Sigmoid colon (tissue), 7 donors: Measurements from ENCODE around the gene DCUN1D1. TPM values are rescaled to one million over a fixed set of nuclear protein-coding genes. Genes with fewer than 3 reads are reported as not detected.

Experiments used
- DNase-seq: peaks from one replicate; pipeline ENCODE4 v3.0.0-alpha.2; 2019
- H3K27ac ChIP-seq, 4 donors: fragments of 200-600 bp; sonication (generic); one replicate each; pipeline ENCODE4 v1.5.1; 2016 to 2019; ENCODE audit warnings: mild to moderate bottlenecking in 1 of 4
- H3K27me3 ChIP-seq, 3 donors: fragments of 200-600 bp; sonication (generic); one replicate each; pipeline ENCODE4 v1.5.1; 2019; ENCODE audit warnings: mild to moderate bottlenecking in 1 of 3
- H3K36me3 ChIP-seq, 4 donors: fragments of 200-600 bp; sonication (generic); one replicate each; pipeline ENCODE4 v1.5.1; 2016 to 2019
- H3K4me1 ChIP-seq, 4 donors: fragments of 200-600 bp; sonication (generic); one replicate each; pipeline ENCODE4 v1.5.1; 2017 to 2019
- H3K4me3 ChIP-seq, 4 donors: fragments of 200-600 bp; sonication (generic); one replicate each; pipeline ENCODE4 v1.5.1; 2017 to 2019; ENCODE audit warnings: mild to moderate bottlenecking in 2 of 4, moderate library complexity in 1 of 4
- H3K9me3 ChIP-seq, 4 donors: fragments of 200-600 bp in 3 of 4; sonication (generic) in 3 of 4; one replicate each; pipeline versions ENCODE4 v1.5.1 to v1.6.1; 2013 to 2019
- CTCF ChIP-seq, 4 experiments: fragments of 450-650 bp in 3 of 4; fragments of 200-600 bp in 1 of 4; IDR thresholded peaks; one replicate each; pipeline ENCODE4 v1.5.1; 2016 to 2019; ENCODE audit warnings: antibody characterized with exemption in 4 of 4, mild to moderate bottlenecking in 3 of 4, moderate library complexity in 2 of 4
- EP300 ChIP-seq, 4 donors: sonication (generic); formaldehyde crosslinking; IDR thresholded peaks; one replicate each; pipeline ENCODE4 v1.6.1; 2017; ENCODE audit warnings: antibody characterized with exemption in 4 of 4
- POLR2A ChIP-seq, 2 donors: fragments of 450-650 bp; IDR thresholded peaks; one replicate each; pipeline ENCODE4 v1.6.1; 2016; ENCODE audit warnings: antibody characterized with exemption in 2 of 2, mild to moderate bottlenecking in 2 of 2, moderate library complexity in 2 of 2
- POLR2AphosphoS5 ChIP-seq, 4 donors: sonication (generic); formaldehyde crosslinking; IDR thresholded peaks; one replicate each; pipeline ENCODE4 v1.6.1; 2017; ENCODE audit warnings: antibody characterized with exemption in 4 of 4
- WGBS, 2 donors: extraction: QIAGEN DNeasy Blood & Tissue Kit; methylation state at CpG; one replicate each; pipeline ENCODE4 v1.1.7; 2013; 5-methylcytosine and 5-hydroxymethylcytosine counted together
- intact Hi-C: fragments of 100-400 bp; cut with DNase I; formaldehyde crosslinking; loops from one replicate; pipeline ENCODE4 v1.15.1; 2023
- polyA plus RNA-seq, 3 donors: library from polyadenylated mRNA; stranded (reverse); fragments of 200-250 nt; gene quantifications; one replicate each; pipeline ENCODE4 v1.2.3, GENCODE V29; 2013
- total RNA-seq, 4 donors: library from RNA; depleted of rRNA; stranded (reverse); fragments of >200 nt; gene quantifications; one replicate each; pipeline ENCODE4 v1.1.0, GENCODE V29; 2016
- donor health status: healthy with polysubstance abuse.
- donor health status: Bipolar disorder and iron deficiency.
- donor health status: healthy.

The DCUN1D1 gene
- total and polyA plus RNA-seq, 7 donors: 9.4 to 47.1 (median 41.0) TPM

- no peak for TF ChIP-seq POLR2AphosphoS5 (IDR thresholded peaks at IDR 0.05)
- TF ChIP-seq EP300 (IDR thresholded peaks at IDR 0.05): no peak
- no peak for TF ChIP-seq CTCF (IDR thresholded peaks at IDR 0.05)
- no peak for TF ChIP-seq POLR2A (IDR thresholded peaks at IDR 0.05)
- Histone ChIP-seq H3K9me3 (no peaks in the 10 kb centered on the region), H3K4me1 (no peaks in the 10 kb centered on the region), H3K27me3 (no peaks in the 10 kb centered on the region), H3K27ac (no peak overlapping the region), H3K36me3 (peaks cover 0 to 53% (median 14%) of the 10 kb centered on the region in 4 donors), H3K4me3 (no peak overlapping the region)
- WGBS, 2 donors: 92 to 94% methylated on average over 4 of the region's 4 CpGs
- intact Hi-C loops: no loop called here
- DNase-seq: no peak
Measured at GRCh38 chr3:182892226-182892625, 88.1 kb downstream of the DCUN1D1 start.

GRCh38 chr3:182891364-182891763, 89.0 kb downstream of the DCUN1D1 start:
- no peak for TF ChIP-seq POLR2AphosphoS5 (IDR thresholded peaks at IDR 0.05)
- peaks cover 0 to 53% (median 16%) of the 10 kb centered on the region in 4 donors for H3K36me3 ChIP-seq

GRCh38 chr3:182889948-182890629, 90.2 kb downstream of the DCUN1D1 start:
- intact Hi-C loops: no loop called here
- 90 to 94% methylated on average over 3 of the region's 3 CpGs for WGBS, 2 donors
- DNase-seq: no peak
- TF ChIP-seq POLR2AphosphoS5 (IDR thresholded peaks at IDR 0.05) (no peak), EP300 (IDR thresholded peaks at IDR 0.05) (no peak), CTCF (IDR thresholded peaks at IDR 0.05) (no peak), POLR2A (IDR thresholded peaks at IDR 0.05) (no peak)
- Histone ChIP-seq H3K9me3 (no peaks in the 10 kb centered on the region), H3K27ac (no peak overlapping the region), H3K36me3 (peaks cover 0 to 63% (median 14%) of the 10 kb centered on the region in 4 donors), H3K27me3 (no peaks in the 10 kb centered on the region), H3K4me3 (no peak overlapping the region), H3K4me1 (no peaks in the 10 kb centered on the region)

More at GRCh38 chr3:182891364-182891763, 89.0 kb downstream of the DCUN1D1 start:
- Histone ChIP-seq H3K27me3 (no peaks in the 10 kb centered on the region), H3K9me3 (no peaks in the 10 kb centered on the region), H3K4me1 (no peaks in the 10 kb centered on the region), H3K4me3 (no peak overlapping the region), H3K27ac (no peak overlapping the region)
- 98 to 100% methylated on average over 1 of the region's 1 CpG for WGBS, 2 donors
- no peak for DNase-seq
- intact Hi-C loops: no loop called here

Other genes with a start within 250 kb of the DCUN1D1 start
- 10 to 100 TPM; 41.8 to 69.9 (median 47.7) TPM for gene ATP11B, start 187.0 kb downstream of the DCUN1D1 start, total RNA-seq
- gene ATP11B, start 187.0 kb downstream of the DCUN1D1 start, polyA plus RNA-seq: 10 to 100 TPM in 1 of 3 donors, 1 to 10 TPM in 2; 6.7 to 21.9 (median 7.2) TPM
- gene MCCC1, start 119.0 kb upstream of the DCUN1D1 start, total RNA-seq: 10 to 100 TPM; 19.7 to 28.2 (median 21.5) TPM
- gene MCCC1, start 119.0 kb upstream of the DCUN1D1 start, polyA plus RNA-seq: 10 to 100 TPM; 18.0 to 26.8 (median 21.4) TPM
- not detected for gene LAMP3, start 182.2 kb upstream of the DCUN1D1 start, total RNA-seq
- 1 to 10 TPM in 1 of 3 donors, under 1 TPM in 2; 0.60 to 9.5 (median 0.69) TPM for gene LAMP3, start 182.2 kb upstream of the DCUN1D1 start, polyA plus RNA-seq